HEK293T (cell line): ENCODE results near the gene PLD5.

Experiments used
- CTCF ChIA-PET: fragments of 350-600 bp; formaldehyde crosslinking; extraction: SDS; loops from one replicate; lab custom pipeline; 2021; ENCODE audit warnings: antibody characterized with exemption, inconsistent platforms; lab: Yijun Ruan, JAX
- POLR2A ChIA-PET: fragments of 350-600 bp; formaldehyde crosslinking; extraction: SDS; loops from one replicate; lab custom pipeline; 2020; ENCODE audit warnings: antibody characterized with exemption, inconsistent platforms; lab: Yijun Ruan, JAX
- DNase-seq: peaks from one replicate; pipeline ENCODE4 v3.0.0; 2012; ENCODE audit warnings: mixed read lengths; ENCODE audit errors: extremely low spot score
- ARNT ChIP-seq: fragments of 450-650 bp; IDR thresholded peaks from 2 replicates; pipeline ENCODE4 v1.6.1; 2017; ENCODE audit warnings: mild to moderate bottlenecking
- BHLHE40 ChIP-seq: fragments of 450-650 bp; IDR thresholded peaks from 2 replicates; pipeline ENCODE4 v1.6.1; 2016; ENCODE audit warnings: mild to moderate bottlenecking, moderate library complexity, borderline replicate concordance
- CTBP1 ChIP-seq: fragments of 450-650 bp; IDR thresholded peaks from 2 replicates; pipeline ENCODE4 v1.6.1; 2016; ENCODE audit warnings: borderline replicate concordance
- ELF4 ChIP-seq: fragments of 450-650 bp; IDR thresholded peaks from 2 replicates; pipeline ENCODE4 v1.6.1; 2017; ENCODE audit warnings: antibody characterized with exemption
- FOXA1 ChIP-seq: fragments of 450-650 bp; IDR thresholded peaks from 2 replicates; pipeline ENCODE4 v1.6.1; 2016; ENCODE audit warnings: mild to moderate bottlenecking
- FOXK2 ChIP-seq: fragments of 450-650 bp; IDR thresholded peaks from 2 replicates; pipeline ENCODE4 v1.6.1; 2016; ENCODE audit warnings: mild to moderate bottlenecking
- FOXM1 ChIP-seq: fragments of 450-650 bp; IDR thresholded peaks from 2 replicates; pipeline ENCODE4 v1.6.1; 2017; ENCODE audit warnings: mild to moderate bottlenecking, borderline replicate concordance
- HDGF ChIP-seq: fragments of 450-650 bp; IDR thresholded peaks from 2 replicates; pipeline ENCODE4 v1.6.1; 2017; ENCODE audit warnings: antibody characterized with exemption, borderline replicate concordance
- L3MBTL2 ChIP-seq: fragments of 450-650 bp; conservative IDR thresholded peaks from 2 replicates; pipeline ENCODE4 v1.6.1; 2016; ENCODE audit warnings: mild to moderate bottlenecking
- LEF1 ChIP-seq: fragments of 450-650 bp; IDR thresholded peaks from 2 replicates; pipeline ENCODE4 v1.6.1; 2017; ENCODE audit warnings: mild to moderate bottlenecking, borderline replicate concordance
- NFRKB ChIP-seq: fragments of 450-650 bp; IDR thresholded peaks from 2 replicates; pipeline ENCODE4 v1.6.1; 2016; ENCODE audit warnings: mild to moderate bottlenecking, moderate library complexity
- PKNOX1 ChIP-seq: fragments of 450-650 bp; IDR thresholded peaks from 2 replicates; pipeline ENCODE4 v1.6.1; 2016
- SP1 ChIP-seq: fragments of 450-650 bp; IDR thresholded peaks from 2 replicates; pipeline ENCODE4 v1.6.1; 2017
- SUZ12 ChIP-seq: fragments of 450-650 bp; IDR thresholded peaks from 2 replicates; pipeline ENCODE4 v1.6.1; 2016; ENCODE audit warnings: mild to moderate bottlenecking
- TARDBP ChIP-seq: fragments of 450-650 bp; IDR thresholded peaks from 2 replicates; pipeline ENCODE4 v1.6.1; 2016
- ZNF384 ChIP-seq: fragments of 450-650 bp; IDR thresholded peaks from 2 replicates; pipeline ENCODE4 v1.6.1; 2016

PLD5 gene

GRCh38 chr1:242245255-242245654 is 279.2 kb downstream of the PLD5 start:
- TF ChIP-seq BHLHE40 (no peak), ARNT (no peak), SP1 (no peak), ELF4 (no peak), ZNF384 (no peak), TARDBP (no peak), FOXM1 (no peak), HDGF (no peak), LEF1 (no peak), FOXA1 (no peak), FOXK2 (no peak), L3MBTL2 (no peak), CTBP1 (no peak), NFRKB (no peak), PKNOX1 (no peak)
- ChIA-PET POLR2A (no interaction called here), CTCF (no interaction called here)
- DNase-seq = no peak

- no peak for DNase-seq
- CTCF ChIA-PET = interaction anchor here (0.6 to 0.7 kb wide), 3 partner anchors 62 to 1711 kb away, joined by 3 to 5 read pairs (median 3); no protein-coding TSS in a partner anchor
- TF ChIP-seq FOXA1 (no peak), ELF4 (no peak), PKNOX1 (no peak), SP1 (no peak), CTBP1 (no peak), L3MBTL2 (no peak), TARDBP (no peak), LEF1 (no peak), HDGF (no peak)
- POLR2A ChIA-PET = no interaction called here
Measured at GRCh38 chr1:242243472-242243871, 281.0 kb downstream of the PLD5 start.

- no peak for DNase-seq
- POLR2A ChIA-PET = no interaction called here
- CTCF ChIA-PET = interaction anchor here (0.6 kb wide), 1 partner anchor 1711 kb away, joined by 5 read pairs; no protein-coding TSS in a partner anchor
- TF ChIP-seq LEF1 (no peak), SP1 (no peak), ELF4 (no peak), SUZ12 (no peak), ZNF384 (no peak), FOXK2 (no peak), HDGF (no peak), BHLHE40 (no peak), FOXA1 (no peak), CTBP1 (no peak), ARNT (no peak), FOXM1 (no peak), TARDBP (no peak), PKNOX1 (no peak), NFRKB (no peak), L3MBTL2 (no peak)
Measured at GRCh38 chr1:242242983-242243382, 281.5 kb downstream of the PLD5 start.

GRCh38 chr1:242241936-242242335 is 282.6 kb downstream of the PLD5 start:
- CTCF ChIA-PET = no interaction called here
- no peak for DNase-seq
- no peak for TF ChIP-seq PKNOX1
- TF ChIP-seq CTBP1 = no peak
- TF ChIP-seq SUZ12 = no peak
- POLR2A ChIA-PET = no interaction called here

GRCh38 chr1:242240691-242241090 is 283.8 kb downstream of the PLD5 start:
- TF ChIP-seq CTBP1 (no peak), PKNOX1 (no peak), SP1 (no peak), L3MBTL2 (no peak), LEF1 (no peak), SUZ12 (no peak), HDGF (no peak), FOXK2 (no peak), FOXA1 (no peak), BHLHE40 (no peak), FOXM1 (no peak), ZNF384 (no peak)
- DNase-seq = no peak
- ChIA-PET POLR2A (no interaction called here), CTCF (no interaction called here)
